ENCODE data around the gene KDM8. TPM values are rescaled to one million over a fixed set of nuclear protein-coding genes. Genes with fewer than 3 reads are reported as not detected.

The KDM8 gene
- total RNA-seq, 1 experiment from 2014 or later = 5.3 TPM

- Histone ChIP-seq H3K9me2 (ENCODE audit: insufficient read depth) (no peaks in the 10 kb centered on the region), H3K4me2 (ENCODE audit: low read length) (no peak overlapping the region), H3K27ac (ENCODE audit: low read depth, low read length) (no peak overlapping the region), H3K27me3 (ENCODE audit: insufficient read depth, low read length) (no peaks in the 10 kb centered on the region), H3K4me1 (ENCODE audit: control insufficient read depth in 1 of 2, insufficient read depth in 2 of 2, low read length in 2 of 2) (peaks cover 0 to 9% of the 10 kb centered on the region in 2 experiments; a peak in 2 of 4 replicates), H3K9ac (ENCODE audit: low read length) (no peak overlapping the region), H4K20me1 (ENCODE audit: insufficient read depth) (no peaks in the 10 kb centered on the region), H3K79me2 (ENCODE audit: insufficient read depth, low read length) (no peaks in the 10 kb centered on the region), H3K4me3 (replicated peaks in 1 of 2; ENCODE audit: low read depth in 1 of 2, low read length in 2 of 2) (no peak overlapping the region), H2AFZ (ENCODE audit: low read depth, low read length, poor library complexity, severe bottlenecking) (no peak overlapping the region), H3K9me3 (ENCODE audit: control insufficient read depth in 1 of 2, insufficient read depth in 1 of 2, low read depth in 1 of 2, low read length in 2 of 2) (no peaks in the 10 kb centered on the region), H3K36me3 (ENCODE audit: control insufficient read depth in 1 of 2, insufficient read depth in 2 of 2, low read length in 2 of 2) (no peaks in the 10 kb centered on the region)
- intact Hi-C loops (cut with micrococcal nuclease) = no loop called here
- ATAC-seq (no peak), DNase-seq (ENCODE audit: low read depth, low spot score) (no peak)
- no TSS peak for BruUV-seq (replicated peaks)
- ChIA-PET CTCF (interaction anchor here (0.8 to 2.8 kb wide), 3 partner anchors 24 to 1170 kb away, joined by 3 to 12 read pairs (median 4); no protein-coding TSS in a partner anchor), RAD21 (ENCODE audit: low non-redundant PET in 1 of 2, low total read pairs in 2 of 2, uncharacterized antibody in 2 of 2, unreplicated experiment in 2 of 2) (no interaction called here), POLR2A (no interaction called here)
- no peak for TF ChIP-seq EZH2 (IDR thresholded peaks at IDR 0.05)
- no peak for TF ChIP-seq EZH2phosphoT487 (IDR thresholded peaks at IDR 0.05; ENCODE audit: borderline replicate concordance)
- TF ChIP-seq ELF1 (IDR thresholded peaks at IDR 0.05; ENCODE audit: borderline replicate concordance, low read depth) = no peak
- TF ChIP-seq MAX (IDR thresholded peaks at IDR 0.05) = no peak
- TF ChIP-seq SP1 (IDR thresholded peaks at IDR 0.05; ENCODE audit: low read depth) = no peak
- TF ChIP-seq TCF7L2 (IDR thresholded peaks at IDR 0.05; ENCODE audit: borderline replicate concordance, extremely low read depth, insufficient read depth, insufficient read length) = no peak
- TF ChIP-seq REST (IDR thresholded peaks at IDR 0.05; ENCODE audit: low read depth) = no peak
- no peak for TF ChIP-seq SRF (IDR thresholded peaks at IDR 0.05; ENCODE audit: low read depth)
- TF ChIP-seq EGR1 (IDR thresholded peaks at IDR 0.05; ENCODE audit: low read depth) = no peak
- no peak for TF ChIP-seq POLR2AphosphoS5 (IDR thresholded peaks at IDR 0.05; ENCODE audit: low read depth, low read length)
Measured at GRCh38 chr16:27156579-27156978, 46.7 kb upstream of the KDM8 start.

Measured in HCT116 (cell line).